ENCODE data around the gene POLR2M. TPM values are rescaled to one million over a fixed set of nuclear protein-coding genes. Genes with fewer than 3 reads are reported as not detected.

Gene POLR2M
- 1,000 to 10,000 TPM in 2 of 4 donors, 100 to 1,000 TPM in 1, 10 to 100 TPM in 1; 95.2 to 1,545 (median 900) TPM for total RNA-seq

DNA sequence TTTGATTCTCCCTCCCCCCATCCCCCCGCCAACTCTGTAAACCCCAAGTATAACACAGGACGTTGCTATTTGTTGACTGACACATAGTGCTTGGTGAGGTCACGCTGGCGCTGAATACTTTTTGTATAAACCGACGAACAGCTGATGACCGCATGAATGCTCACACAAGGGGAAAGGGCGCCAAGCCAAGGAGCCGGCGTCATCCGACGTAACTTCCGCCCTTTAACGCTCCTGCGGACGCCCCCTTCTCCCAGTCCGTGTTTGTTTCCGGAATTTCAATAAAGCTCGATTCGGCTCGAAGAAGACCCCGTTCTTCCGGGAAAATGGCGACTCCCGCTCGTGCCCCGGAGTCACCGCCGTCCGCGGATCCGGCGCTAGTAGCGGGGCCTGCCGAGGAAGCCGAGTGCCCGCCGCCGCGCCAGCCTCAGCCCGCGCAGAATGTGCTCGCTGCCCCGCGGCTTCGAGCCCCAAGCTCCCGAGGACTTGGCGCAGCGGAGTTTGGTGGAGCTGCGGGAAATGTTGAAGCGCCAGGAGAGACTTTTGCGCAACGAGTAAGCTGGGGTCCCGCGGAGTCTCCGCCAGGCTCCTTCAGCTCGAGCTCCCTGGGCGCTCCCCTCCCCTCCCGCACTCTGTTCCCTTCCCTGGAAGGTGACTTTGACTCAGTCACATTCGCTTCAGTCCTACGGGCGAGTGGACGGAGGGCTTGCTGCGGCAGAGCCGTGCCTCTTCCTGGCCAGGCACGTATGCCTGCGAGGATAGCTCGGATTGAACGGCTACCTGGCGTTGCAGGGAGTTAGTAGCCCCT, at the start of gene POLR2M:
Gene POLR2M, plus strand, starts transcription at position 310 of the 805 bp plus-strand sequence. Its CDS starts 129 bp downstream, at position 439.
- Histone ChIP-seq H3K27me3 (no peaks in the 10 kb centered on the region), H3K4me3 (peak within 1 kb of the TSS; percentile 95 to 98), H3K27ac (peak within 1 kb of the TSS; percentile 95 to 96), H3K4me1 (peaks cover 0 to 6% of the 10 kb centered on the region in 2 donors), H3K36me3 (no peaks in the 10 kb centered on the region), H3K9me3 (no peaks in the 10 kb centered on the region)
- TF ChIP-seq, protein P1, sequence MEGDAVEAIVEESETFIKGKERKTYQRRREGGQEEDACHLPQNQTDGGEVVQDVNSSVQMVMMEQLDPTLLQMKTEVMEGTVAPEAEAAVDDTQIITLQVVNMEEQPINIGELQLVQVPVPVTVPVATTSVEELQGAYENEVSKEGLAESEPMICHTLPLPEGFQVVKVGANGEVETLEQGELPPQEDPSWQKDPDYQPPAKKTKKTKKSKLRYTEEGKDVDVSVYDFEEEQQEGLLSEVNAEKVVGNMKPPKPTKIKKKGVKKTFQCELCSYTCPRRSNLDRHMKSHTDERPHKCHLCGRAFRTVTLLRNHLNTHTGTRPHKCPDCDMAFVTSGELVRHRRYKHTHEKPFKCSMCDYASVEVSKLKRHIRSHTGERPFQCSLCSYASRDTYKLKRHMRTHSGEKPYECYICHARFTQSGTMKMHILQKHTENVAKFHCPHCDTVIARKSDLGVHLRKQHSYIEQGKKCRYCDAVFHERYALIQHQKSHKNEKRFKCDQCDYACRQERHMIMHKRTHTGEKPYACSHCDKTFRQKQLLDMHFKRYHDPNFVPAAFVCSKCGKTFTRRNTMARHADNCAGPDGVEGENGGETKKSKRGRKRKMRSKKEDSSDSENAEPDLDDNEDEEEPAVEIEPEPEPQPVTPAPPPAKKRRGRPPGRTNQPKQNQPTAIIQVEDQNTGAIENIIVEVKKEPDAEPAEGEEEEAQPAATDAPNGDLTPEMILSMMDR (IDR thresholded peaks at IDR 0.05) = no peak
- peak; percentile 81 to 82 for TF ChIP-seq POLR2A (IDR thresholded peaks at IDR 0.05)
- DNase-seq = peak; percentile 97 to 98
- intact Hi-C loops (cut with DNase I; ENCODE audit: low total_unique reads) = no loop called here

DNA sequence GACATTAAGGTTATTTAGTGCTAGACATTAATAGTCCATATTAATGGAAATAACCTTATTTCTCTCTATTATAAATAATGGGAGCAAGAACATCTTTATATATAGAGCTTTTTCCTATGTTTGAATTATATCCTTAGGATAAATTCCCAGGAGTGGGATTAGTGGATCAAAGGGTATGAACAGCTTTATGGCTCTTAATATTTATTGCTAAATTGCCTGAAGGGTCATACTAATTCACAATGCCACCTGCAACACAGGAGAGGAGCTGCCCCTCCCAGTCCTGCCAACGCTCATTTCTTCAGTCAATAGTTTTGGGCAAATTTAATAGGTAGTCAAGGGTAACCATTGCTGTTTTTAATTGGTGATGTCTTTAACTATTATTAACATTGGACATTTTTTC, 48.9 kb upstream of the POLR2M start:
- H3K27ac ChIP-seq = no peak overlapping the region
- intact Hi-C loops (cut with DNase I; ENCODE audit: low total_unique reads) = no loop called here
- DNase-seq = no peak

DNA sequence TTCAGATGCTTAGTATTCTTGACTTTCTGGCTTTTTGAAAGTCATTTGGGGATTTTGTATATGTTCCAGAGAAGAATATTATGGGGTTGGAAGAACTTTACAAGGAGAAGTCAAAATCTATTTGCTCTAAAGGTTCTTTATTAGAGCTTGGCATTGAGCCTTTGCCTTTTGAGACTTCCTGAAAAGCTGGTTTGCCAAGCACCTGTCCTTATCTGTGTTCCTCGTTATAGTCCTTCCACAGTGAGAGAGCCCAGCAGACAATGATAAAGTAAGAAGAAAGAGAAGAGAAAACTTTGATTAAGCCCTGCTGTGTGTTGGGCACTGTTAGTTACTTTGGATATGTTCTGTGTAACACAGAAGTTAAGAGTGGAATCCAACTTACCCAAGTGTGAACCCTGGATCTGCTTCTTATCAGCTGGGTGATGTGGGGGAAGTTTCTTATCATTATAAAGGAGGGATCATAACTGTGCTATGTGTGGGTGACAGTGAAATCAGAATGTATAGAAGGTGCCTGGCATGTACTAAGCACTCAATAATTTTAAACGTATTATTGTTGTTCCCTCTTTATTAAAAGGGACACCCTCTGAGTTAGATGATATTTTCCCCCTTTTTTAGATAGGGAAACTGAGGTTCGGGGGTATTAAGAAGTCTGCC, 44.3 kb upstream of the POLR2M start:
- Histone ChIP-seq H3K9me3 (no peaks in the 10 kb centered on the region), H3K4me1 (no peaks in the 10 kb centered on the region), H3K4me3 (no peak overlapping the region), H3K36me3 (no peaks in the 10 kb centered on the region), H3K27me3 (no peaks in the 10 kb centered on the region), H3K27ac (no peak overlapping the region)
- TF ChIP-seq POLR2A (IDR thresholded peaks at IDR 0.05) = no peak
- TF ChIP-seq, protein P1 (IDR thresholded peaks at IDR 0.05) = no peak
- DNase-seq = no peak
- intact Hi-C loops (cut with DNase I; ENCODE audit: low total_unique reads) = loop anchor here (10.0 kb wide), 2 partner anchors 203 to 403 kb away; partner anchors contain the start of gene ALDH1A2

More for the DNA sequence above, 48.9 kb upstream of the POLR2M start:
- H3K4me3 ChIP-seq = no peak overlapping the region
- no peaks in the 10 kb centered on the region for H3K36me3 ChIP-seq
- no peaks in the 10 kb centered on the region for H3K9me3 ChIP-seq
- TF ChIP-seq, protein P1 (IDR thresholded peaks at IDR 0.05) = no peak
- TF ChIP-seq POLR2A (IDR thresholded peaks at IDR 0.05) = no peak
- H3K27me3 ChIP-seq = no peaks in the 10 kb centered on the region
- H3K4me1 ChIP-seq = no peaks in the 10 kb centered on the region

DNA sequence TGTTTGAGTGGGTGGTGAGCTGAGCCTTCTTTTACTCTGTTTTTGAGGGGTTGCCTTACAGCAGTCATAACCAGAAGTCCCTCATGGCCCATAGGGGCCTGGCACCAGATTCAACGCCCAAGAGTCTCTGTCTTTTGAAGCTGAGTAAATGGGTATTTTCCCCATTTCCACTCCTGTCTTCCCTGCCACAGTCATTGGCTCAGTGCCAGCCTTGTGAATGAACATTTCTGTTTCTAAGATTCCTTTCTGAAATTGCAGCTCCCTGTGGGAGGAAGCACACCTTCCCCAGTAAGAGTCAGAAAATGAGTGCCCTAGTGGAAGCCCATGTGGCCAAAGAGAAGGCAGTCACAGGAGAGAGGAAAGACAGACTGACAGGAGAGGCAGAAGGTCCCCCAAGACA, 43.7 kb upstream of the POLR2M start:
- TF ChIP-seq, protein P1 (IDR thresholded peaks at IDR 0.05) = no peak
- TF ChIP-seq POLR2A (IDR thresholded peaks at IDR 0.05) = no peak
- Histone ChIP-seq H3K27ac (no peak overlapping the region), H3K27me3 (no peaks in the 10 kb centered on the region), H3K4me3 (no peak overlapping the region), H3K36me3 (no peaks in the 10 kb centered on the region), H3K9me3 (no peaks in the 10 kb centered on the region), H3K4me1 (no peaks in the 10 kb centered on the region)
- peak in 1 of 2 donors; percentile 36 for DNase-seq
- intact Hi-C loops (cut with DNase I; ENCODE audit: low total_unique reads) = loop anchor here (10.0 kb wide), 2 partner anchors 202 to 402 kb away; partner anchors contain the start of gene ALDH1A2

DNA sequence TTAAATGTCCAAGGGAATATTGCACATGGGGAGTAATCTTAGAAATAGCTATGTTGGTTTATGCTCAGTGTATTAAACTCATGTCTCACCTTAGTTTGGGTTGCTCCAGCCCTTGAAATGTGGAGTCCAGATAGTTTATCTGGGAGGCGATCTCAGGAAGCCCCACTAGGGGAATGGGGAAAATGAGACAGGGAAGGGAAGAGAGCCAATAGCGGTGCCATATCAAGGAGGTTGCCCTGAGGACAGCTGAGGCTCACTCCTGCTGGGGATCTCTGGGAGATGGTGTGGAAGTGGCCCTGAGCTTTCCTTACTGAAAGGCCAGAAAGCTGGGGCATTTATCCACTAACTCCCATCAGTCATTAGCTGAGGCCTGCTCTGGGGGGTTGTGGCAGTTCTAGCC, 43.3 kb upstream of the POLR2M start:
- Histone ChIP-seq H3K4me3 (no peak overlapping the region), H3K27me3 (no peaks in the 10 kb centered on the region), H3K9me3 (no peaks in the 10 kb centered on the region), H3K36me3 (no peaks in the 10 kb centered on the region), H3K4me1 (no peaks in the 10 kb centered on the region), H3K27ac (no peak overlapping the region)
- TF ChIP-seq, protein P1 (IDR thresholded peaks at IDR 0.05) = no peak
- no peak for TF ChIP-seq POLR2A (IDR thresholded peaks at IDR 0.05)
- no peak for DNase-seq
- intact Hi-C loops (cut with DNase I; ENCODE audit: low total_unique reads) = loop anchor here (10.0 kb wide), 2 partner anchors 202 to 402 kb away; partner anchors contain the start of gene ALDH1A2

Measured in uterus (tissue), 4 donors.